Left lung (tissue), 10 donors: ENCODE measurements around the gene CTXND1. TPM values are rescaled to one million over a fixed set of nuclear protein-coding genes. Genes with fewer than 3 reads are reported as not detected.
A peak's percentile ranks its signal among the peaks of the same experiment; 100 is the strongest.

ENCODE experiments used
- ATAC-seq: fragments of 200-7000 bp; cut with Tn5 transposase; one replicate; pipeline ENCODE4 v1.9.1; 2020; ENCODE audit warnings: moderate library complexity
- DNase-seq, 4 donors: peaks; one replicate each; pipeline ENCODE4 v3.0.0-alpha.2; 2013 to 2020
- H3K27ac ChIP-seq, 2 donors: fragments of 200-600 bp; sonication (generic) in 1 of 2; one replicate each; pipeline versions ENCODE4 v1.5.0 to v1.8.0; 2020 to 2021
- H3K27me3 ChIP-seq, 2 donors: fragments of 200-600 bp; sonication (generic) in 1 of 2; one replicate each; pipeline versions ENCODE4 v1.5.0 to v1.8.0; 2020 to 2021
- H3K36me3 ChIP-seq, 2 donors: fragments of 200-600 bp; sonication (generic) in 1 of 2; one replicate each; pipeline versions ENCODE4 v1.5.0 to v1.8.0; 2020 to 2021
- H3K4me1 ChIP-seq, 2 donors: fragments of 200-600 bp; one replicate each; pipeline ENCODE4 v1.8.0; 2021
- H3K4me3 ChIP-seq, 2 donors: fragments of 200-600 bp; sonication (generic) in 1 of 2; one replicate each; pipeline versions ENCODE4 v1.5.0 to v1.8.0; 2020 to 2021; ENCODE audit warnings: mild to moderate bottlenecking in 1 of 2
- H3K9me3 ChIP-seq, 2 donors: fragments of 200-600 bp; sonication (generic) in 1 of 2; one replicate each; pipeline versions ENCODE4 v1.5.0 to v1.8.0; 2020 to 2021
- CTCF ChIP-seq, 2 donors: fragments of 200-600 bp; sonication (generic) in 1 of 2; IDR thresholded peaks; one replicate each; pipeline versions ENCODE4 v1.5.0 to v1.8.0; 2021; ENCODE audit warnings: antibody characterized with exemption in 2 of 2
- intact Hi-C, 2 donors: fragments of 100-400 bp; cut with DNase I; formaldehyde crosslinking; loops; one replicate each; pipeline versions ENCODE4 v1.11.2 to v1.14.2; 2022
- polyA plus RNA-seq, 6 donors: library from polyadenylated mRNA; unstranded; fragments of 120-200 nt; gene quantifications; one replicate each; pipeline ENCODE4 v1.2.1, GENCODE V29; 2013; ENCODE audit not compliant: insufficient read length in 6 of 6
- total RNA-seq, 2 donors: library from RNA; stranded (reverse); fragmentation: NEBNext Ultra II Directional; extraction: Animal tissue kit (Norgen Biotek cat#: 25700); gene quantifications; one replicate each; pipeline ENCODE4 v1.2.1, GENCODE V29; 2021
- donor health status: DM: no; HTN: yes; CAD: no.
- donor health status: DM: no; HTN: no; CAD: no.

CTXND1 gene
- total and polyA plus RNA-seq, 8 donors = 0.47 to 32.9 (median 23.1) TPM

GRCh38 chr15:80265021-80265420 lies 13.0 kb upstream of the CTXND1 start:
- no peak for DNase-seq
- Histone ChIP-seq H3K27me3 (peaks cover 0 to 32% of the 10 kb centered on the region in 2 donors), H3K27ac (no peak overlapping the region), H3K36me3 (no peaks in the 10 kb centered on the region), H3K4me3 (no peak overlapping the region), H3K9me3 (no peaks in the 10 kb centered on the region), H3K4me1 (no peaks in the 10 kb centered on the region)
- no peak for ATAC-seq
- intact Hi-C loops = no loop called here
- no peak for TF ChIP-seq CTCF (IDR thresholded peaks at IDR 0.05)

DNA sequence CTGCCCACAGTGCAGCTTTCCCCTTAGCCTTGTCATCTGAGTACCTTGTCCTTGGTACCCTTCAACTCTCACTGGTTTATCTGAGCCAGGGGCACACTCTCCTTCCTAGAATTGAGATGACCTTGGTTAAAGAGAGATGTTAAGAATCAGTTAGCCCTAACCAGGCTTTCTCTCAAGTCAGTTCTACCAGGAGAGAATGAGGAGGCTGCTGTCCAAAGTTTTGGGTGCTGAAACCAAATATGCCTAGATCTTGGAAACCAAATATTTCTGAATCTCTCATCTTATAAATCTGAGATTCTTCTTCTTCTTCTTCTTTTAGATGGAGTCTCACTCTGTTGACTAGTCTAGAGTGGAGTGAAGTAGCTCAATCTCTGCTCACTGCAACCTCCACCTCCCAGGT lies 12.0 kb upstream of the CTXND1 start:
- Histone ChIP-seq H3K36me3 (no peaks in the 10 kb centered on the region), H3K4me3 (no peak overlapping the region), H3K27me3 (peaks cover 0 to 30% of the 10 kb centered on the region in 2 donors), H3K4me1 (no peaks in the 10 kb centered on the region), H3K27ac (no peak overlapping the region), H3K9me3 (no peaks in the 10 kb centered on the region)
- no peak for TF ChIP-seq CTCF (IDR thresholded peaks at IDR 0.05)
- ATAC-seq (no peak), DNase-seq (no peak)
- intact Hi-C loops = no loop called here

DNA sequence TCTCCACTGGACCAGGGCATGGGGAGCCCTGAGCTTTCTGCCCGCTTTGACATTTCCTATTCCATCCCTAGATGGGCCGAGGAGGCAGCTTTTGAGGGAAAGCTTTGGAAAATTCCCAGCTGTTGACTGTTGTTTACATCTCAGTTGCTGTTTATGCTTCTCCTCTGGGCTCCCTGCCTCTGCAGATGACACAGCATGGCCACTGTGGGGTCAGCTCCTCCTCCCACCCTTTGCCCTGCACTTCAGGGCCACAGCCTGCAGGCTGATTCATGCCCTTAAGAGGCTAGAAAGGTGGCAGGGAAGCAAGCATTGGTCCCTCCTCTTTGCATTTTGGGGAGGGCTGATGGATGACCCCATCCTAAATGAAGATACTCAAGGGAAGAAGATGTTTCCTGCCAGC lies 8.5 kb upstream of the CTXND1 start:
- DNase-seq (no peak), ATAC-seq (no peak)
- H3K27me3 ChIP-seq = peaks cover 0 to 37% of the 10 kb centered on the region in 2 donors
- no peaks in the 10 kb centered on the region for H3K4me1 ChIP-seq
- H3K9me3 ChIP-seq = no peaks in the 10 kb centered on the region
- intact Hi-C loops = no loop called here
- H3K36me3 ChIP-seq = no peaks in the 10 kb centered on the region
- H3K4me3 ChIP-seq = no peak overlapping the region
- no peak overlapping the region for H3K27ac ChIP-seq
- no peak for TF ChIP-seq CTCF (IDR thresholded peaks at IDR 0.05)

- Histone ChIP-seq H3K36me3 (no peaks in the 10 kb centered on the region), H3K27ac (no peak overlapping the region), H3K4me1 (no peaks in the 10 kb centered on the region), H3K4me3 (no peak overlapping the region), H3K27me3 (peaks cover 0 to 41% of the 10 kb centered on the region in 2 donors), H3K9me3 (no peaks in the 10 kb centered on the region)
- intact Hi-C loops = no loop called here
- no peak for ATAC-seq
- no peak for DNase-seq
- TF ChIP-seq CTCF (IDR thresholded peaks at IDR 0.05) = no peak
Observed at GRCh38 chr15:80259942-80260510, 8.0 kb upstream of the CTXND1 start.

GRCh38 chr15:80251428-80252120 lies 439 bp downstream of the CTXND1 start:
- intact Hi-C loops = no loop called here
- Histone ChIP-seq H3K9me3 (no peaks in the 10 kb centered on the region), H3K4me1 (peaks cover 0 to 5% of the 10 kb centered on the region in 2 donors), H3K36me3 (no peaks in the 10 kb centered on the region), H3K4me3 (peak overlapping the region; percentile 19 to 28), H3K27ac (no peak overlapping the region), H3K27me3 (peaks cover 32 to 95% of the 10 kb centered on the region in 2 donors)
- peak in 1 of 4 donors; percentile 80 for DNase-seq
- no peak for TF ChIP-seq CTCF (IDR thresholded peaks at IDR 0.05)
- peak; percentile 68 for ATAC-seq
